Mammary epithelial cell (primary cell): Measurements from ENCODE around the gene NEDD1.

ENCODE experiments used
- CTCF ChIP-seq, 2 donors: IDR thresholded peaks in 1 of 2; conservative IDR thresholded peaks in 1 of 2; 2 replicates each; pipeline ENCODE4 v1.5.1; 2011 to 2012; ENCODE audit warnings: inconsistent platforms in 2 of 2, low read length in 2 of 2, mild to moderate bottlenecking in 2 of 2, control low read depth in 1 of 2, low read depth in 1 of 2; ENCODE audit not compliant: insufficient read depth in 1 of 2; ENCODE audit errors: extremely low read depth in 1 of 2
- EZH2 ChIP-seq: IDR thresholded peaks from 2 replicates; pipeline ENCODE4 v1.6.1; 2012; ENCODE audit warnings: low read length, inconsistent platforms, borderline replicate concordance

DNA sequence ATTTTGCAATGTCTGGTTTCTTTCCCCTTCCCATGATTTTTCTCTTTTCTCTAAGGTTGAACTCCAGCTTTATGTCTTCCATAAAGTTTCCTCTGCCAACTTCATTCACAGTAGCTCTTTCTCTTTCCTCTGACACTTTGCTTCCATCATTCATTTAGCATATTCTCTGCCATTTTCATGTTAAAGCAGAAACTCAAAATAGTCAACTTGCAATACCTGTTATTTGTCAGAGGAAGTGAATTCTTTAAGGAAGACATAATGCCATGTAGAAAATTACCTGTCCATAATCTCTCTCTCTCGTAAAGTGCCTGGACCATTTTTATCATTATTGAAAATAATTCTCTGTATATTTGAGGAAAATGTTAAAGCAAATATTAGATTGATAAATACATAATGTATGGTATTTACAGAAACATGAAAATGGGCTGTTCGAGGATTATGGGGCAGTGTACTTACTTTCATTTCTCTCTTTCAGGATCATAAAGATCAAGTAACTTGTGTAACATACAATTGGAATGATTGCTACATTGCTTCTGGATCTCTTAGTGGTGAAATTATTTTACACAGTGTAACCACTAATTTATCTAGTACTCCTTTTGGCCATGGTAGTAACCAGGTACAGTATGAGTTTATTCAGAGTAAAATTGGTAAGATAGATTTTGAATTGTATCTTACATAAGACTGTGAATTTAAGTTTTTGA, 12.6 kb downstream of the NEDD1 start:
- TF ChIP-seq CTCF (conservative IDR thresholded peaks at IDR 0.05 in 1 of 2, IDR thresholded peaks at IDR 0.05 in 1 of 2; ENCODE audit: extremely low read depth in 1 of 2, insufficient read depth in 1 of 2, low read depth in 1 of 2, low read length in 2 of 2) (no peak), EZH2 (no peak)
